Neural cell (in vitro differentiated cells): Measurements from ENCODE around the gene FOXC2. TPM values are rescaled to one million over a fixed set of nuclear protein-coding genes. Genes with fewer than 3 reads are reported as not detected.

Source experiments
- H2AFZ ChIP-seq: fragments of 200-600, 300-800 bp; sonication (generic), shearing (Covaris generic); 2 replicates; pipeline ENCODE4 v1.6.0; 2014; ENCODE audit warnings: low read depth, mild to moderate bottlenecking, antibody characterized with exemption, low read length, moderate library complexity
- H3F3A ChIP-seq: fragments of 200-600 bp; shearing (Covaris generic); 2 replicates; pipeline ENCODE4 v1.6.1; 2016; ENCODE audit warnings: mild to moderate bottlenecking, moderate library complexity, mixed read lengths, antibody characterized with exemption, low read length; ENCODE audit not compliant: insufficient read depth, poor library complexity, severe bottlenecking
- H3K27ac ChIP-seq: fragments of 200-600, 300-800 bp; sonication (generic), shearing (Covaris generic); 2 replicates; pipeline ENCODE4 v1.5.1; 2014; ENCODE audit warnings: mild to moderate bottlenecking, low read length, moderate library complexity
- H3K27me3 ChIP-seq: fragments of 300-800, 200-600 bp; sonication (generic), shearing (Covaris generic); 2 replicates; pipeline ENCODE4 v1.6.0; 2014; ENCODE audit warnings: mild to moderate bottlenecking, low read depth, low read length, moderate library complexity; ENCODE audit not compliant: insufficient read depth
- H3K36me3 ChIP-seq: fragments of 300-800, 200-600 bp; sonication (generic), shearing (Covaris generic); 2 replicates; pipeline ENCODE4 v1.5.1; 2014; ENCODE audit warnings: mild to moderate bottlenecking, antibody characterized with exemption, low read length, moderate library complexity; ENCODE audit not compliant: insufficient read depth
- H3K4me2 ChIP-seq: fragments of 300-800, 200-600 bp; sonication (generic), shearing (Covaris generic); 2 replicates; pipeline ENCODE4 v1.6.0; 2014; ENCODE audit warnings: mild to moderate bottlenecking, low read length
- H3K4me3 ChIP-seq: fragments of 300-800, 200-600 bp; sonication (generic), shearing (Covaris generic); 2 replicates; pipeline ENCODE4 v1.5.1; 2014; ENCODE audit warnings: mild to moderate bottlenecking, low read length, moderate library complexity
- H3K79me2 ChIP-seq: fragments of 200-600 bp; shearing (Covaris generic); replicated peaks from 2 replicates; pipeline ENCODE4 v1.6.0; 2014; ENCODE audit warnings: mild to moderate bottlenecking, low read length, moderate library complexity; ENCODE audit not compliant: insufficient read depth
- H3K9ac ChIP-seq: fragments of 300-800, 200-600 bp; sonication (generic), shearing (Covaris generic); 2 replicates; pipeline ENCODE4 v1.6.1; 2016; ENCODE audit warnings: mild to moderate bottlenecking, low read length, mixed read lengths
- H3K9me2 ChIP-seq: fragments of 200-600 bp; shearing (Covaris generic); 2 replicates; pipeline ENCODE4 v1.6.1; 2016; ENCODE audit warnings: mild to moderate bottlenecking, low read length, mixed read lengths; ENCODE audit not compliant: insufficient read depth
- H3K9me3 ChIP-seq: fragments of 200-600, 300-800 bp; sonication (generic), shearing (Covaris generic); 2 replicates; pipeline ENCODE4 v1.6.1; 2016; ENCODE audit warnings: mild to moderate bottlenecking, mixed run types, low read length, moderate library complexity, mixed read lengths
- H4K20me1 ChIP-seq: fragments of 200-600 bp; shearing (Covaris generic); 2 replicates; pipeline ENCODE4 v1.6.1; 2016; ENCODE audit warnings: mild to moderate bottlenecking, mixed run types; ENCODE audit not compliant: insufficient read depth
- CTCF ChIP-seq: fragments of 450-650 bp; IDR thresholded peaks from 2 replicates; pipeline ENCODE4 v1.5.1; 2014; ENCODE audit warnings: antibody characterized with exemption, mild to moderate bottlenecking, moderate library complexity; ENCODE audit not compliant: poor library complexity, severe bottlenecking
- EP300 ChIP-seq: fragments of 450-650 bp; conservative IDR thresholded peaks from 2 replicates; pipeline ENCODE4 v1.6.1; 2014; ENCODE audit warnings: antibody characterized with exemption, mild to moderate bottlenecking, moderate library complexity; ENCODE audit not compliant: poor library complexity, severe bottlenecking
- EZH2 ChIP-seq: fragments of 200-600, 300-800 bp; shearing (Covaris generic), sonication (generic); IDR thresholded peaks from 2 replicates; pipeline ENCODE4 v1.6.1; 2014; ENCODE audit warnings: antibody characterized with exemption, low read length, borderline replicate concordance, mild to moderate bottlenecking; ENCODE audit not compliant: insufficient read depth, poor library complexity, severe bottlenecking
- MXI1 ChIP-seq: fragments of 450-650 bp; conservative IDR thresholded peaks from 2 replicates; pipeline ENCODE4 v1.6.1; 2014; ENCODE audit warnings: antibody characterized with exemption, mild to moderate bottlenecking; ENCODE audit not compliant: poor library complexity, severe bottlenecking
- POLR2AphosphoS5 ChIP-seq: IDR thresholded peaks from 2 replicates; pipeline ENCODE4 v1.6.1; 2012
- RAD21 ChIP-seq: fragments of 450-650 bp; conservative IDR thresholded peaks from 2 replicates; pipeline ENCODE4 v1.6.1; 2014; ENCODE audit warnings: antibody characterized with exemption, mild to moderate bottlenecking, moderate library complexity
- REST ChIP-seq: IDR thresholded peaks from 2 replicates; pipeline ENCODE4 v1.6.1; 2012; ENCODE audit warnings: borderline replicate concordance
- SMC3 ChIP-seq: fragments of 450-650 bp; conservative IDR thresholded peaks from 2 replicates; pipeline ENCODE4 v1.6.1; 2014; ENCODE audit warnings: antibody characterized with exemption, mild to moderate bottlenecking, moderate library complexity; ENCODE audit not compliant: poor library complexity
- TAF1 ChIP-seq: IDR thresholded peaks from 2 replicates; pipeline ENCODE4 v1.6.1; 2012; ENCODE audit warnings: low read depth
- polyA plus RNA-seq: library from polyadenylated mRNA; depleted of rRNA; stranded (reverse); fragments of >200 nt; gene quantifications from 2 replicates; pipeline ENCODE4 v1.2.3, GENCODE V29; 2014

The FOXC2 gene
- polyA plus RNA-seq, 1 donor from 2014 or later = not detected

GRCh38 chr16:86553356-86553755 is 13.3 kb upstream of the FOXC2 start:
- Histone ChIP-seq H3K27me3 (no peaks in the 10 kb centered on the region), H3K9ac (no peak overlapping the region), H3K79me2 (peaks cover 10% of the 10 kb centered on the region), H3F3A (no peaks in the 10 kb centered on the region), H3K36me3 (peaks cover 4% of the 10 kb centered on the region), H4K20me1 (no peaks in the 10 kb centered on the region), H3K9me3 (no peaks in the 10 kb centered on the region), H3K9me2 (no peaks in the 10 kb centered on the region), H3K4me3 (no peak overlapping the region), H3K4me2 (no peak overlapping the region), H2AFZ (no peak overlapping the region), H3K27ac (no peak overlapping the region)
- TF ChIP-seq EZH2 (no peak), EP300 (no peak), TAF1 (no peak), REST (no peak), RAD21 (no peak), CTCF (no peak), MXI1 (no peak), POLR2AphosphoS5 (no peak), SMC3 (no peak)

- Histone ChIP-seq H3K79me2 (peaks cover 10% of the 10 kb centered on the region), H3K9me2 (no peaks in the 10 kb centered on the region), H3K9ac (peak overlapping the region; percentile 95), H3K4me3 (peak overlapping the region; percentile 90), H3K27ac (peak overlapping the region; percentile 85), H3K4me2 (peak overlapping the region; percentile 96), H3K27me3 (no peaks in the 10 kb centered on the region), H3F3A (no peaks in the 10 kb centered on the region), H4K20me1 (no peaks in the 10 kb centered on the region), H3K9me3 (no peaks in the 10 kb centered on the region), H3K36me3 (no peaks in the 10 kb centered on the region), H2AFZ (peak overlapping the region; percentile 92)
- no peak for TF ChIP-seq MXI1
- TF ChIP-seq POLR2AphosphoS5 = no peak
- TF ChIP-seq SMC3 = no peak
- no peak for TF ChIP-seq EP300
These were observed 12.1 kb upstream of the FOXC2 start for GRCh38 chr16:86554599-86554916.
